Thyroid gland (tissue), 4 donors: Measurements from ENCODE around the gene RHBDF2.

ENCODE experiments used
- POLR2A ChIP-seq, 2 donors: fragments of 450-650 bp; IDR thresholded peaks; one replicate each; pipeline ENCODE4 v1.6.1; 2017; ENCODE audit warnings: antibody characterized with exemption in 2 of 2, mild to moderate bottlenecking in 2 of 2, moderate library complexity in 1 of 2
- TF ChIP-seq, protein P1 (sequence below), 6 experiments: fragments of 200-600 bp in 3 of 6; fragments of 450-650 bp in 3 of 6; sonication (generic) in 3 of 6; IDR thresholded peaks; one replicate each; pipeline ENCODE4 v1.5.1; 2016 to 2019; ENCODE audit warnings: antibody characterized with exemption in 6 of 6, mild to moderate bottlenecking in 2 of 6, inconsistent platforms in 1 of 6, moderate library complexity in 1 of 6

DNA sequence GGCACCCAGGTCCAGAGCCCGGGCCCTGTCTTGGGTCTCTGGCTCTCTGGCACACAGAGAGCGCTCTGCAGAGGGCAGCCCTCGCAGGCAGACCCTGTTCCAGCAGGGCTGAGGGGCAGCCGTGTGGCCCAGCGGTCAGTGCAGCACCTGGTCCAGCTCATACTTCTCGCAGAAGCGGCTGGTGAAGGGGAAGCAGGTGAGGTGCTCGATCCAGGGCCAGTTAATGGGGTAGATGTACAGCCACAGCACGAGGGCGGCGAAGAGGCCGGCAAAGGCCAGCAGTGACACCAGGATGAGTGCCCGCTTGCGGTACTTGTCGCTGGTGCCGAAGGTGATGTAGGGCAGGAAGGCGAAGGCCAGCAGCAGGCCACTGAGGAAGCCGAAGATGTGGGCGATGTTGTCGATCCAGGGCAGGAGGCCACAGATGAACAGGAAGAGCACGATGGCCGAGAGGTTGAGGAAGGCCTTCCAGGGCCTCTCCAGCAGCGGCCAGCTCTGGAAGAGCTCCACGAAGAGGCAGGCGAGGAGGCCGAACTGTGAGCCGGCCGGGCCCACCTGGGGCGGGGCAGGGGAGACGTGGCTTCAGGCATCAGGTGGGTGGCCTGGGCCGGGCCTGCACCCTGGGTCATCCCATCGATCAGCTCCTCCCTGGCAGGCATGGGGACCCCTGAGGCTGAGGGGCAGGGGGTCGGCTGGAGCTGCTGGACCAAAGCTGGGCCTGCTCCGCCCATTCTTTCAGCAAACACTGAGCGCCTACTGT lies 29.5 kb downstream of the RHBDF2 start:
- TF ChIP-seq, protein P1, sequence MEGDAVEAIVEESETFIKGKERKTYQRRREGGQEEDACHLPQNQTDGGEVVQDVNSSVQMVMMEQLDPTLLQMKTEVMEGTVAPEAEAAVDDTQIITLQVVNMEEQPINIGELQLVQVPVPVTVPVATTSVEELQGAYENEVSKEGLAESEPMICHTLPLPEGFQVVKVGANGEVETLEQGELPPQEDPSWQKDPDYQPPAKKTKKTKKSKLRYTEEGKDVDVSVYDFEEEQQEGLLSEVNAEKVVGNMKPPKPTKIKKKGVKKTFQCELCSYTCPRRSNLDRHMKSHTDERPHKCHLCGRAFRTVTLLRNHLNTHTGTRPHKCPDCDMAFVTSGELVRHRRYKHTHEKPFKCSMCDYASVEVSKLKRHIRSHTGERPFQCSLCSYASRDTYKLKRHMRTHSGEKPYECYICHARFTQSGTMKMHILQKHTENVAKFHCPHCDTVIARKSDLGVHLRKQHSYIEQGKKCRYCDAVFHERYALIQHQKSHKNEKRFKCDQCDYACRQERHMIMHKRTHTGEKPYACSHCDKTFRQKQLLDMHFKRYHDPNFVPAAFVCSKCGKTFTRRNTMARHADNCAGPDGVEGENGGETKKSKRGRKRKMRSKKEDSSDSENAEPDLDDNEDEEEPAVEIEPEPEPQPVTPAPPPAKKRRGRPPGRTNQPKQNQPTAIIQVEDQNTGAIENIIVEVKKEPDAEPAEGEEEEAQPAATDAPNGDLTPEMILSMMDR (IDR thresholded peaks at IDR 0.05): no peak
- TF ChIP-seq POLR2A (IDR thresholded peaks at IDR 0.05): no peak
